ENCODE data around the gene ABTB1. TPM values are rescaled to one million over a fixed set of nuclear protein-coding genes. Genes with fewer than 3 reads are reported as not detected.

The ABTB1 gene
- total and polyA plus RNA-seq, 2 experiments from 2014 or later: 3.7 to 5.7 TPM

DNA sequence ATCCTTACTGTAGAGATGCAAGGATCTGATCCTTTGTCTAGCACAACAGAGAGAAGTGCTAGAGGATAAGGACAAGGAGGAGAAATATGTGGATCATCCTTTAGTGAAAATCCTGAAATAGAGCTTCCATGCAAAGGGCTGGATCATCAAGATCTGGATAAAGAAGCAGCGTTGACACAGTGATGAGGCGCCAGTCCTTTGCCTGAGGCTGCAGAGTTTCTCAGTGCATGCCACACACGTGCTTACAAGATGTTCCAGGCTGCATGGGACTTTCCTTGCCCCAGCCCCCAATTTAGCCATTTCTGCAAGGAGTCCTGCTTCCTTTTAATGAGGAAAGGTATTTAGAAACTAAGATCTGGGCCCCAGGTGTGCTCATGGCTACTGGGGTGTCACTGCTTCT, 7.2 kb upstream of the ABTB1 start:
- Histone ChIP-seq H3K4me3 (no peak overlapping the region), H4K20me1 (replicated peaks; ENCODE audit: insufficient read depth) (peaks cover 6% of the 10 kb centered on the region; the same call in 1 of the 2 replicates), H2AFZ (no peak overlapping the region), H3K4me1 (ENCODE audit: insufficient read depth) (no peaks in the 10 kb centered on the region), H3F3A (replicated peaks; ENCODE audit: low read depth) (no peaks in the 10 kb centered on the region), H3K4me2 (no peak overlapping the region), H3K27ac (ENCODE audit: low read depth) (no peak overlapping the region), H3K27me3 (ENCODE audit: insufficient read depth) (no peaks in the 10 kb centered on the region), H3K36me3 (ENCODE audit: insufficient read depth) (peaks cover 5% of the 10 kb centered on the region; the same call in 1 of the 2 replicates), H3K79me2 (replicated peaks; ENCODE audit: insufficient read depth) (no peaks in the 10 kb centered on the region), H3K9me2 (ENCODE audit: insufficient read depth) (no peaks in the 10 kb centered on the region)
- DNase-seq (ENCODE audit: low spot score) (no peak), ATAC-seq (no peak)
- H3K9me3 Mint-ChIP-seq: no peaks in the 10 kb centered on the region
- H3K27ac Mint-ChIP-seq: no peak overlapping the region
- no peak overlapping the region for H3K4me3 Mint-ChIP-seq
- H3K27me3 Mint-ChIP-seq (ENCODE audit: insufficient read depth, low read depth, poor library complexity): peaks cover 2% of the 10 kb centered on the region
- H3K4me1 Mint-ChIP-seq: no peaks in the 10 kb centered on the region
- TF ChIP-seq EZH2phosphoT487 (IDR thresholded peaks at IDR 0.05; ENCODE audit: unreplicated experiment) (no peak), NANOG (IDR thresholded peaks at IDR 0.05; ENCODE audit: borderline replicate concordance) (no peak), CREB1 (CRISPR knock-in tag; IDR thresholded peaks at IDR 0.05; ENCODE audit: low read depth) (no peak), STAT1 (IDR thresholded peaks at IDR 0.05; ENCODE audit: unreplicated experiment) (no peak)
- TF ChIP-seq, protein P1, sequence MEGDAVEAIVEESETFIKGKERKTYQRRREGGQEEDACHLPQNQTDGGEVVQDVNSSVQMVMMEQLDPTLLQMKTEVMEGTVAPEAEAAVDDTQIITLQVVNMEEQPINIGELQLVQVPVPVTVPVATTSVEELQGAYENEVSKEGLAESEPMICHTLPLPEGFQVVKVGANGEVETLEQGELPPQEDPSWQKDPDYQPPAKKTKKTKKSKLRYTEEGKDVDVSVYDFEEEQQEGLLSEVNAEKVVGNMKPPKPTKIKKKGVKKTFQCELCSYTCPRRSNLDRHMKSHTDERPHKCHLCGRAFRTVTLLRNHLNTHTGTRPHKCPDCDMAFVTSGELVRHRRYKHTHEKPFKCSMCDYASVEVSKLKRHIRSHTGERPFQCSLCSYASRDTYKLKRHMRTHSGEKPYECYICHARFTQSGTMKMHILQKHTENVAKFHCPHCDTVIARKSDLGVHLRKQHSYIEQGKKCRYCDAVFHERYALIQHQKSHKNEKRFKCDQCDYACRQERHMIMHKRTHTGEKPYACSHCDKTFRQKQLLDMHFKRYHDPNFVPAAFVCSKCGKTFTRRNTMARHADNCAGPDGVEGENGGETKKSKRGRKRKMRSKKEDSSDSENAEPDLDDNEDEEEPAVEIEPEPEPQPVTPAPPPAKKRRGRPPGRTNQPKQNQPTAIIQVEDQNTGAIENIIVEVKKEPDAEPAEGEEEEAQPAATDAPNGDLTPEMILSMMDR (conservative IDR thresholded peaks at IDR 0.05; ENCODE audit: low read depth in 2 of 2): no peak
- TF ChIP-seq, protein P2, sequence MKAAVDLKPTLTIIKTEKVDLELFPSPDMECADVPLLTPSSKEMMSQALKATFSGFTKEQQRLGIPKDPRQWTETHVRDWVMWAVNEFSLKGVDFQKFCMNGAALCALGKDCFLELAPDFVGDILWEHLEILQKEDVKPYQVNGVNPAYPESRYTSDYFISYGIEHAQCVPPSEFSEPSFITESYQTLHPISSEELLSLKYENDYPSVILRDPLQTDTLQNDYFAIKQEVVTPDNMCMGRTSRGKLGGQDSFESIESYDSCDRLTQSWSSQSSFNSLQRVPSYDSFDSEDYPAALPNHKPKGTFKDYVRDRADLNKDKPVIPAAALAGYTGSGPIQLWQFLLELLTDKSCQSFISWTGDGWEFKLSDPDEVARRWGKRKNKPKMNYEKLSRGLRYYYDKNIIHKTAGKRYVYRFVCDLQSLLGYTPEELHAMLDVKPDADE (IDR thresholded peaks at IDR 0.05): no peak
- H3K36me3 Mint-ChIP-seq (ENCODE audit: low read depth): peaks cover 26% of the 10 kb centered on the region

DNA sequence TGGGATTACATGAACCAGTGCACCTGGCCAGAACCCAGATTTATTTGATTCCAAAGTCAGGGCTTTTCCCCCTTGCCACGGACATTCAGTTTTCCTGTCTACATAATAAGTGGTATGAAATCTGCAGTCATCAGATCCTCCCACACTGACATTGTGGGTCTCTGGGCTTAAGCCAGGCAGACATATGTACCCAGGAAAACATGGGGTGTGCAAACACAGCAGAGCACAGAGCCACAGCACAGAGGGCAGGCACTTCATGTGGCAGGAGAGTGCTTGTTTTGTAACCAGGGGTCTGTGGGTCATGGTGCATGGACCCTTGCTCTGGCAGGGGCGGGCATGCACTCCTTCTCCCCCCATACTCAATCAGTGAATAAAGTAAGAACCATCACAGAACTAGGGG, 6.1 kb upstream of the ABTB1 start:
- Mint-ChIP-seq H3K27me3 (ENCODE audit: insufficient read depth, low read depth, poor library complexity) (peaks cover 3% of the 10 kb centered on the region), H3K4me3 (no peak overlapping the region), H3K9me3 (no peaks in the 10 kb centered on the region), H3K4me1 (no peaks in the 10 kb centered on the region; the same call in 2 of the 3 replicates), H3K27ac (no peak overlapping the region), H3K36me3 (ENCODE audit: low read depth) (peaks cover 26% of the 10 kb centered on the region)
- H3K27me3 ChIP-seq (ENCODE audit: insufficient read depth): no peaks in the 10 kb centered on the region
- H3K79me2 ChIP-seq (replicated peaks; ENCODE audit: insufficient read depth): no peaks in the 10 kb centered on the region
- H3F3A ChIP-seq (replicated peaks; ENCODE audit: low read depth): no peaks in the 10 kb centered on the region
- no peak for ATAC-seq
- no peaks in the 10 kb centered on the region for H3K4me1 ChIP-seq (ENCODE audit: insufficient read depth)
- H3K36me3 ChIP-seq (ENCODE audit: insufficient read depth): peaks cover 5% of the 10 kb centered on the region; the same call in 1 of the 2 replicates
- DNase-seq (ENCODE audit: low spot score): no peak
- no peaks in the 10 kb centered on the region for H3K9me2 ChIP-seq (ENCODE audit: insufficient read depth)
- no peak overlapping the region for H3K27ac ChIP-seq (ENCODE audit: low read depth)
- H3K4me2 ChIP-seq: no peak overlapping the region
- TF ChIP-seq JUNB (IDR thresholded peaks at IDR 0.05; ENCODE audit: unreplicated experiment): no peak
- H2AFZ ChIP-seq: no peak overlapping the region
- peaks cover 6% of the 10 kb centered on the region; the same call in 1 of the 2 replicates for H4K20me1 ChIP-seq (replicated peaks; ENCODE audit: insufficient read depth)
- H3K4me3 ChIP-seq: no peak overlapping the region

DNA sequence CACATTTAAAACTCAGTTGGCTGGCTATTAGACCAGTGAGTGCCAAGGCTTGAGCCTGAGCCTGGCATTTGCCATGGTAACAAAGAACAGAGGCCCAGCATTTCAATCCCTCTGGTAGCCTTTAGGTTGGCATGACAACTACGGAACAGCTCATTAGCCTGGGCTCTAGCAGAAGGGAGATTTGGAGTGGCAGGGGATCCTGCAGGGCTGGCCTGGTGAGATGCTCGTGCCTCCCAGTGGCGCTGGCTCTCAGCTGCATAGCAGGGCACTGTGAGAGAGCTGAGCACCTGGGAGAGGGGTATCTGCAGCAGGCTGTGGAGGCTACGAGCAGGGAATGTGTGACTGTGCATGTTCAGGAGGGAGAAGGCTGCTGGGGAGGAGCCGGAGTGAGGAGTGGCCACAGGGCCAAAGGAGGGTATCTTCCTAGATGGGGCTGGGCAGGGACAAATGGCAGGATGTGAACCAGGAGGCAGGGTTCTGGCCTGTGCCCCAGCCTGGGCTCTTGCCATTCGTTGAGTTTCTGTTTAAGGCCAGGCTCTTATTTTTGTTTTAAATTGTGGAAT, 5.6 kb upstream of the ABTB1 start:
- Mint-ChIP-seq H3K27me3 (ENCODE audit: insufficient read depth, low read depth, poor library complexity) (peaks cover 3% of the 10 kb centered on the region), H3K4me1 (peaks cover 2% of the 10 kb centered on the region; the same call in 1 of the 3 replicates), H3K4me3 (no peak overlapping the region), H3K9me3 (no peaks in the 10 kb centered on the region), H3K27ac (no peak overlapping the region), H3K36me3 (ENCODE audit: low read depth) (peaks cover 26% of the 10 kb centered on the region)
- H3K27me3 ChIP-seq (ENCODE audit: insufficient read depth): no peaks in the 10 kb centered on the region
- peaks cover 6% of the 10 kb centered on the region; the same call in 1 of the 2 replicates for H4K20me1 ChIP-seq (replicated peaks; ENCODE audit: insufficient read depth)
- H2AFZ ChIP-seq: no peak overlapping the region
- ATAC-seq (no peak), DNase-seq (ENCODE audit: low spot score) (no peak)
- H3K4me2 ChIP-seq: no peak overlapping the region
- no peaks in the 10 kb centered on the region for H3F3A ChIP-seq (replicated peaks; ENCODE audit: low read depth)
- 0 out of 2 replicates have a peak, but pooled peaks cover 5% of the 10 kb centered on the region for H3K36me3 ChIP-seq (ENCODE audit: insufficient read depth)
- no peaks in the 10 kb centered on the region for H3K4me1 ChIP-seq (ENCODE audit: insufficient read depth)
- H3K4me3 ChIP-seq: no peak overlapping the region
- no peaks in the 10 kb centered on the region for H3K79me2 ChIP-seq (replicated peaks; ENCODE audit: insufficient read depth)
- H3K27ac ChIP-seq (ENCODE audit: low read depth): no peak overlapping the region
- H3K9me2 ChIP-seq (ENCODE audit: insufficient read depth): no peaks in the 10 kb centered on the region
- TF ChIP-seq STAT1 (IDR thresholded peaks at IDR 0.05; ENCODE audit: unreplicated experiment) (no peak), ZNF331 (CRISPR knock-in tag; IDR thresholded peaks at IDR 0.05; ENCODE audit: low read depth) (no peak), CREB1 (CRISPR knock-in tag; IDR thresholded peaks at IDR 0.05; ENCODE audit: low read depth) (no peak), JUNB (IDR thresholded peaks at IDR 0.05; ENCODE audit: unreplicated experiment) (no peak), NANOG (IDR thresholded peaks at IDR 0.05; ENCODE audit: borderline replicate concordance) (no peak), ZNF114 (CRISPR knock-in tag; IDR thresholded peaks at IDR 0.05) (no peak)
- TF ChIP-seq, protein P3, sequence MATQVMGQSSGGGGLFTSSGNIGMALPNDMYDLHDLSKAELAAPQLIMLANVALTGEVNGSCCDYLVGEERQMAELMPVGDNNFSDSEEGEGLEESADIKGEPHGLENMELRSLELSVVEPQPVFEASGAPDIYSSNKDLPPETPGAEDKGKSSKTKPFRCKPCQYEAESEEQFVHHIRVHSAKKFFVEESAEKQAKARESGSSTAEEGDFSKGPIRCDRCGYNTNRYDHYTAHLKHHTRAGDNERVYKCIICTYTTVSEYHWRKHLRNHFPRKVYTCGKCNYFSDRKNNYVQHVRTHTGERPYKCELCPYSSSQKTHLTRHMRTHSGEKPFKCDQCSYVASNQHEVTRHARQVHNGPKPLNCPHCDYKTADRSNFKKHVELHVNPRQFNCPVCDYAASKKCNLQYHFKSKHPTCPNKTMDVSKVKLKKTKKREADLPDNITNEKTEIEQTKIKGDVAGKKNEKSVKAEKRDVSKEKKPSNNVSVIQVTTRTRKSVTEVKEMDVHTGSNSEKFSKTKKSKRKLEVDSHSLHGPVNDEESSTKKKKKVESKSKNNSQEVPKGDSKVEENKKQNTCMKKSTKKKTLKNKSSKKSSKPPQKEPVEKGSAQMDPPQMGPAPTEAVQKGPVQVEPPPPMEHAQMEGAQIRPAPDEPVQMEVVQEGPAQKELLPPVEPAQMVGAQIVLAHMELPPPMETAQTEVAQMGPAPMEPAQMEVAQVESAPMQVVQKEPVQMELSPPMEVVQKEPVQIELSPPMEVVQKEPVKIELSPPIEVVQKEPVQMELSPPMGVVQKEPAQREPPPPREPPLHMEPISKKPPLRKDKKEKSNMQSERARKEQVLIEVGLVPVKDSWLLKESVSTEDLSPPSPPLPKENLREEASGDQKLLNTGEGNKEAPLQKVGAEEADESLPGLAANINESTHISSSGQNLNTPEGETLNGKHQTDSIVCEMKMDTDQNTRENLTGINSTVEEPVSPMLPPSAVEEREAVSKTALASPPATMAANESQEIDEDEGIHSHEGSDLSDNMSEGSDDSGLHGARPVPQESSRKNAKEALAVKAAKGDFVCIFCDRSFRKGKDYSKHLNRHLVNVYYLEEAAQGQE (IDR thresholded peaks at IDR 0.05; ENCODE audit: unreplicated experiment): no peak
- TF ChIP-seq, protein P1 (conservative IDR thresholded peaks at IDR 0.05; ENCODE audit: low read depth in 2 of 2): no peak
